ENCODE results near the gene WDR89. TPM values are rescaled to one million over a fixed set of nuclear protein-coding genes. Genes with fewer than 3 reads are reported as not detected.
"Not testable (repeated sequence)": the region's sequence is repeated elsewhere in the genome, so short reads cannot be mapped to it uniquely, and the experiment has no call there.

WDR89 gene
- total and polyA plus RNA-seq, 4 donors, result 7.0 to 17.9 (median 8.7) TPM

GRCh38 chr14:63596998-63597658, 44.5 kb downstream of the WDR89 start:
- Histone ChIP-seq H3K27ac (ENCODE audit: low read depth in 1 of 2, low read length in 1 of 2) (no peak overlapping the region), H3K4me3 (no peak overlapping the region), H3K9me3 (ENCODE audit: control insufficient read depth in 4 of 4, insufficient read depth in 3 of 4, low read length in 3 of 4) (peaks cover 3 to 15% (median 7%) of the 10 kb centered on the region in 4 donors), H3K4me1 (ENCODE audit: control insufficient read depth in 5 of 5, insufficient read depth in 5 of 5, low read length in 5 of 5) (no peaks in the 10 kb centered on the region), H3K9ac (ENCODE audit: insufficient read depth in 1 of 2, low read length in 2 of 2) (no peak overlapping the region), H3K27me3 (ENCODE audit: control insufficient read depth in 3 of 3, insufficient read depth in 3 of 3, low read length in 2 of 3) (no peaks in the 10 kb centered on the region), H3K36me3 (ENCODE audit: control insufficient read depth in 4 of 4, insufficient read depth in 4 of 4, low read length in 4 of 4) (peaks cover 3 to 18% (median 11%) of the 10 kb centered on the region in 4 donors)
- WGBS, 2 donors, result 95 to 96% methylated on average over 4 of the region's 4 CpGs
- DNase-seq (no peak), ATAC-seq (ENCODE audit: insufficient read depth, low FRiP score) (no peak)
- TF ChIP-seq, protein P1, sequence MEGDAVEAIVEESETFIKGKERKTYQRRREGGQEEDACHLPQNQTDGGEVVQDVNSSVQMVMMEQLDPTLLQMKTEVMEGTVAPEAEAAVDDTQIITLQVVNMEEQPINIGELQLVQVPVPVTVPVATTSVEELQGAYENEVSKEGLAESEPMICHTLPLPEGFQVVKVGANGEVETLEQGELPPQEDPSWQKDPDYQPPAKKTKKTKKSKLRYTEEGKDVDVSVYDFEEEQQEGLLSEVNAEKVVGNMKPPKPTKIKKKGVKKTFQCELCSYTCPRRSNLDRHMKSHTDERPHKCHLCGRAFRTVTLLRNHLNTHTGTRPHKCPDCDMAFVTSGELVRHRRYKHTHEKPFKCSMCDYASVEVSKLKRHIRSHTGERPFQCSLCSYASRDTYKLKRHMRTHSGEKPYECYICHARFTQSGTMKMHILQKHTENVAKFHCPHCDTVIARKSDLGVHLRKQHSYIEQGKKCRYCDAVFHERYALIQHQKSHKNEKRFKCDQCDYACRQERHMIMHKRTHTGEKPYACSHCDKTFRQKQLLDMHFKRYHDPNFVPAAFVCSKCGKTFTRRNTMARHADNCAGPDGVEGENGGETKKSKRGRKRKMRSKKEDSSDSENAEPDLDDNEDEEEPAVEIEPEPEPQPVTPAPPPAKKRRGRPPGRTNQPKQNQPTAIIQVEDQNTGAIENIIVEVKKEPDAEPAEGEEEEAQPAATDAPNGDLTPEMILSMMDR (IDR thresholded peaks at IDR 0.05; ENCODE audit: control extremely low read depth, extremely low read depth), result no peak

- Histone ChIP-seq H3K27ac (ENCODE audit: low read depth in 1 of 2, low read length in 1 of 2) (no peak overlapping the region), H3K4me3 (no peak overlapping the region), H3K27me3 (ENCODE audit: control insufficient read depth in 3 of 3, insufficient read depth in 3 of 3, low read length in 2 of 3) (no peaks in the 10 kb centered on the region), H3K9ac (ENCODE audit: insufficient read depth in 1 of 2, low read length in 2 of 2) (no peak overlapping the region), H3K4me1 (ENCODE audit: control insufficient read depth in 5 of 5, insufficient read depth in 5 of 5, low read length in 5 of 5) (no peaks in the 10 kb centered on the region), H3K9me3 (ENCODE audit: control insufficient read depth in 4 of 4, insufficient read depth in 3 of 4, low read length in 3 of 4) (peaks cover 3 to 15% (median 7%) of the 10 kb centered on the region in 4 donors), H3K36me3 (ENCODE audit: control insufficient read depth in 4 of 4, insufficient read depth in 4 of 4, low read length in 4 of 4) (peaks cover 2 to 15% (median 10%) of the 10 kb centered on the region in 4 donors)
- DNase-seq, result no peak
- 97% methylated on average over 53 of the region's 53 CpGs for WGBS, 2 donors
- TF ChIP-seq, protein P1 (IDR thresholded peaks at IDR 0.05; ENCODE audit: control extremely low read depth, extremely low read depth), result no peak
- no peak for ATAC-seq (ENCODE audit: insufficient read depth, low FRiP score)
Observed at GRCh38 chr14:63594455-63595372, 47.0 kb downstream of the WDR89 start.

DNA sequence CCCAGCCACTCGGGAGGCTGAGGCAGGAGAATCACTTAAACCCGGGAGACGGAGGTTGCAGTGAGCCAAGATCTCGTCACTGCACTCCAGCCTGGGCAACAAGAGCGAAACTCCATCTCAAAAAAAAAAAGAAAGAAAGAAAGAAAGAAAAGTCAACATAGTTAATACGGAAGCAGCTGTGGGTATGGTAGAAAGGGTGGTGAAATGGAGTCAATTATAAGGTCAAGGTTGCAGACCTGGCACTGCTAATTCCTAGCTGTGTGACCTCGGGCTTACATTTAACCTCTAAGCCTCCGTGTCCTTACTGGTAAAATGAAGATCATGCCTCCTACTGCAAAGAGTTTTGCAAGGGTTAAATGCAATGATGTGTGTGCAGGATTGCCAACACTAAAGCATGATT, 58.6 kb downstream of the WDR89 start:
- H3K9ac ChIP-seq (ENCODE audit: insufficient read depth in 1 of 2, low read length in 2 of 2); H3K4me1 ChIP-seq (ENCODE audit: control insufficient read depth in 5 of 5, insufficient read depth in 5 of 5, low read length in 5 of 5); DNase-seq; H3K9me3 ChIP-seq (ENCODE audit: control insufficient read depth in 4 of 4, insufficient read depth in 3 of 4, low read length in 3 of 4); H3K27ac ChIP-seq (ENCODE audit: low read depth in 1 of 2, low read length in 1 of 2); H3K36me3 ChIP-seq (ENCODE audit: control insufficient read depth in 4 of 4, insufficient read depth in 4 of 4, low read length in 4 of 4); ATAC-seq (ENCODE audit: insufficient read depth, low FRiP score); H3K4me3 ChIP-seq; H3K27me3 ChIP-seq (ENCODE audit: control insufficient read depth in 3 of 3, insufficient read depth in 3 of 3, low read length in 2 of 3): not testable (repeated sequence)
- 91 to 94% methylated on average over 8 of the region's 8 CpGs for WGBS, 2 donors

- WGBS, 2 donors, result 45 to 68% methylated on average over 4 of the region's 4 CpGs
- H3K36me3 ChIP-seq (ENCODE audit: control insufficient read depth in 4 of 4, insufficient read depth in 4 of 4, low read length in 4 of 4), result no peaks in the 10 kb centered on the region
- H3K4me1 ChIP-seq (ENCODE audit: control insufficient read depth in 5 of 5, insufficient read depth in 5 of 5, low read length in 5 of 5), result no peaks in the 10 kb centered on the region
- H3K4me3 ChIP-seq, result no peak overlapping the region
- TF ChIP-seq, protein P1 (IDR thresholded peaks at IDR 0.05; ENCODE audit: control extremely low read depth, extremely low read depth), result no peak
- H3K9ac ChIP-seq (ENCODE audit: insufficient read depth in 1 of 2, low read length in 2 of 2), result no peak overlapping the region
- DNase-seq, result peak in 1 of 3 donors; percentile 3
- no peaks in the 10 kb centered on the region for H3K9me3 ChIP-seq (ENCODE audit: control insufficient read depth in 4 of 4, insufficient read depth in 3 of 4, low read length in 3 of 4)
- no peak overlapping the region for H3K27ac ChIP-seq (ENCODE audit: low read depth in 1 of 2, low read length in 1 of 2)
- no peak for ATAC-seq (ENCODE audit: insufficient read depth, low FRiP score)
- no peaks in the 10 kb centered on the region for H3K27me3 ChIP-seq (ENCODE audit: control insufficient read depth in 3 of 3, insufficient read depth in 3 of 3, low read length in 2 of 3)
Observed at GRCh38 chr14:63581491-63581890, 60.2 kb downstream of the WDR89 start.
